Fibroblast of mammary gland (primary cell): ENCODE measurements around the gene DHX8.
A peak's percentile ranks its signal among the peaks of the same experiment; 100 is the strongest.

ENCODE experiments used
- DNase-seq: peaks from one replicate; pipeline ENCODE4 v3.0.0-alpha.2; 2010; ENCODE audit warnings: low read depth
- H3K4me3 ChIP-seq: 2 replicates; pipeline ENCODE4 v1.5.1; 2011; ENCODE audit warnings: low read depth, mild to moderate bottlenecking, low read length, moderate library complexity; ENCODE audit not compliant: control insufficient read depth
- CTCF ChIP-seq: conservative IDR thresholded peaks from 2 replicates; pipeline ENCODE4 v1.5.1; 2011; ENCODE audit warnings: low read depth, low read length, inconsistent platforms; ENCODE audit not compliant: control insufficient read depth, insufficient read depth

The DHX8 gene

GRCh38 chr17:43463241-43463640 lies 20.5 kb upstream of the DHX8 start:
- TF ChIP-seq CTCF = no peak
- DNase-seq = no peak
- H3K4me3 ChIP-seq = no peak overlapping the region

DNA sequence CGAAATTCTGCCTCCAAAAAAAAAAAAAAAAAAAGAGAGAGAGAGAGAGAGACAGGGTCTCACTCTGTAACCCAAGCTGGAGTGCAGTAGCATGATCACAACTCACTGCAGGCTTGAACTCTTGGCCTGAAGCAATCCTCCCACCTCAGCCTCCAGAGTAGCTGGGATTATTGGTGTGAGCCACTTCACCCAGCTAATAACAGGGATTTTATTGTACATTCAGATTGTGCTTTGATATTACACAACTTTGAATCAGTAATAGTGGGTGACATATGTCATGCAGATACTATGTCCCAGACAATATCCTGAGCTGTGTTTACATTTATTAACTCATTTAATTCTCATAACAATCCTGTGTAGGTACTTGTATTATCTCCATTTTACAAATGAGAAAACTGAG lies 19.7 kb upstream of the DHX8 start:
- no peak for DNase-seq
- no peak for TF ChIP-seq CTCF
- H3K4me3 ChIP-seq = no peak overlapping the region

DNA sequence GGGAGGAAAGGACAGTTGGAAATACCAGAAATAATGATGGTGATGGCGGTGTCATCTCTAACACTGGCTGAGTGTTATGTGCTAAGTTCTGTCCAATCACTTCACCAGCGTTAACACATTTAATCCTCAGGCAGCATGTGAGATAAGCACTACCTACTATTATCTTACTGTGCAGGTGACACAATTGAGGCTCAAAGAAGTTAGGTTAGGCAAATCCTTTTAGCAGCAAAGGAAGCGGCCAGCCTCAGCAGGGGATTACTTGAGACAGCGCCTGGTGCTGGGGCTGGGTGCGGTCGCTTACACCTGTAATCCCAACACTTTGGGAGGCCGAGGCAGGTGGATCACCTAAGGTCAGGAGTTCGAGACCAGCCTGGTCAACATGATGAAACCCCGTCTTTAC lies 18.7 kb upstream of the DHX8 start:
- no peak overlapping the region for H3K4me3 ChIP-seq
- TF ChIP-seq CTCF = no peak
- no peak for DNase-seq

DNA sequence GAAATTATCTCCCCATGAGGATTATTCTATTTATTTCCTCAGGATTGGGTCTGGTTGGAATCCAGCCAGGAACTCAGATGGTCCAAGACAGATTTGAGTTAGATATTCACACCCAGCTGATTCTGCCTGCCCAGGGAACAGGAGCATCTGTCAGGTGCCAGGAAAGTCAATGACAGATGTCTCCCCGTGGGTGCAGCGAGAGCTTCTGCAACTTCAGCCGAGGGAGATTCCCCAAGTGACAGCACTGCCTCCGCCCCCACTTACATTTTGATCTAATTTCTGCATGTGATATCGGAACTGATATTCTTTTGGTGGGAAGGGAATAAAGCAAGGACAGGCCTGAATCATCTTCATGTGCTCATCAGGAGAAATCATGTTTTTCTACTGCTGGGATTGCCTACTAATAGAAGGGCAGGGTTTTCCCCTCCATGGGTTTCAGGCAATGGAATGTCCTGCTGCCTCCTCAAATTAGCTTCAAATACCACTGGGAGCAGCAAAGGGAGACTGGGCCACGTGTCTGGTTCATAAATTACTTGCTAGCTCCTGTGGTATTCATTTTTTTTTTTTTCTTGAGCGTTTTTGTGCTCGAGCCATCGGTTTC lies 15.7 kb upstream of the DHX8 start:
- no peak overlapping the region for H3K4me3 ChIP-seq
- no peak for TF ChIP-seq CTCF

GRCh38 chr17:43468691-43469139 lies 15.1 kb upstream of the DHX8 start:
- no peak overlapping the region for H3K4me3 ChIP-seq
- no peak for TF ChIP-seq CTCF
- peak; percentile 91 for DNase-seq

More for the DNA sequence above, 15.7 kb upstream of the DHX8 start:
- peak; percentile 95 for DNase-seq

DNA sequence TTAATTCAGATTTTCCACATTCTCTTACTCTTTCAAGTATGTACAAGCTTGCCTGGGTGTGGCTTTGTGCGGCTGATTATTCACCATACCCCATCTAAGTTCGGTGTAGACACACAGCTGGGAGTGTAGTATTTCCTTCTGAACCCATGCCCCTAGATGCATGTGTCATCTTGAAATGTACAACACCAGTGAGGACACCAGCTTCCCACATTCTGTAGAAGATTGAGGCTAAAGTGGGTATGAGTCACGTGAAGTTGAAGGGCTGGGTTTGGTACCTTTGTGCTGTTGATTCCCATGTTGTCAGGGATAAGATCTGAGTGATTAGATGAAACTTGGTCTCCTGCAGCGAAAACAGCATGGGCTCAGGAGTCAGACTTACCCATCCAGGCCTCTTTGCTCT lies 14.6 kb upstream of the DHX8 start:
- DNase-seq = peak; percentile 99
- no peak overlapping the region for H3K4me3 ChIP-seq
- TF ChIP-seq CTCF = no peak
